A549 (cell line): ENCODE data around the gene KIZ. TPM values are rescaled to one million over a fixed set of nuclear protein-coding genes. Genes with fewer than 3 reads are reported as not detected.

ENCODE experiments used
- ATAC-seq, 2 experiments: fragments of 200-7000 bp in 1 of 2; fragments of >200 bp in 1 of 2; cut with Nextera tagmentation in 1 of 2; cut with Tn5 transposase in 1 of 2; 3 replicates each; pipeline versions ENCODE4 v1.8.0 to v1.9.1; 2018 to 2020; ENCODE audit warnings: mild to moderate bottlenecking in 1 of 2, moderate library complexity in 1 of 2
- CTCF ChIA-PET: fragments of 300-600 bp; sonication (Branson Sonifier 250); formaldehyde crosslinking; extraction: SDS; loops from one replicate; lab custom pipeline; 2021; ENCODE audit warnings: antibody characterized with exemption, inconsistent platforms; lab: Yijun Ruan, JAX
- POLR2A ChIA-PET: fragments of 350-600 bp; formaldehyde crosslinking; extraction: SDS; loops from one replicate; lab custom pipeline; 2021; ENCODE audit warnings: antibody characterized with exemption, inconsistent platforms; lab: Yijun Ruan, JAX
- DNase-seq, 2 experiments: peaks; one replicate each; pipeline versions ENCODE4 v3.0.0 to v3.0.0-alpha.2; 2011 to 2016; ENCODE audit warnings: low read depth in 1 of 2, low spot score in 1 of 2
- FAIRE-seq: peaks from 2 replicates; lab custom pipeline; 2011; peaks lifted over from hg19 to GRCh38; lab: Jason Lieb, UNC
- H3K27ac ChIP-seq, 2 experiments: fragments of >200 bp; sonication (Bioruptor Twin); formaldehyde crosslinking; 3 replicates each; pipeline ENCODE4 v1.5.1; 2016 to 2017
- H3K4me1 ChIP-seq: fragments of >200 bp; sonication (Bioruptor Twin); formaldehyde crosslinking; 3 replicates; pipeline ENCODE4 v1.6.1; 2016
- H3K4me2 ChIP-seq: fragments of >200 bp; sonication (Bioruptor Twin); formaldehyde crosslinking; 3 replicates; pipeline ENCODE4 v1.6.1; 2016
- H3K4me3 ChIP-seq: fragments of >200 bp; sonication (Bioruptor Twin); formaldehyde crosslinking; 3 replicates; pipeline ENCODE4 v1.5.1; 2016
- H3K9me3 ChIP-seq: fragments of >200 bp; sonication (Bioruptor Twin); formaldehyde crosslinking; 3 replicates; pipeline ENCODE4 v1.6.1; 2016
- CBX8 ChIP-seq: fragments of 200-600 bp; sonication (generic); IDR thresholded peaks from 2 replicates; pipeline ENCODE4 v1.6.1; 2016
- CTCF ChIP-seq: fragments of >200 bp; sonication (Bioruptor Twin); formaldehyde crosslinking; IDR thresholded peaks from 3 replicates; pipeline ENCODE4 v1.5.1; 2016
- E2F6 ChIP-seq: IDR thresholded peaks from 2 replicates; pipeline ENCODE4 v1.6.1; 2012; ENCODE audit warnings: low read depth, borderline replicate concordance
- ELK1 ChIP-seq: fragments of 150-350 bp; IDR thresholded peaks from 2 replicates; pipeline ENCODE4 v1.6.1; 2014; ENCODE audit warnings: low read depth, mild to moderate bottlenecking, low read length
- EP300 ChIP-seq, 2 experiments: fragments of >200 bp; sonication (Bioruptor Twin); formaldehyde crosslinking; IDR thresholded peaks; 2 replicates in 1 of 2; 3 replicates in 1 of 2; pipeline ENCODE4 v1.6.1; 2016 to 2017
- FOSB ChIP-seq: fragments of 250-450 bp; sonication (Bioruptor Pico); IDR thresholded peaks from 2 replicates; pipeline ENCODE4 v1.5.0; 2020; ENCODE audit warnings: mild to moderate bottlenecking, moderate library complexity
- FOSL2 ChIP-seq, 2 experiments: fragments of 450-650 bp in 1 of 2; fragments of >200 bp in 1 of 2; sonication (Bioruptor Twin) in 1 of 2; formaldehyde crosslinking; IDR thresholded peaks; 2 replicates each; pipeline versions ENCODE4 v1.5.0 to v1.6.1; 2016 to 2020; ENCODE audit warnings: mild to moderate bottlenecking in 1 of 2, moderate library complexity in 1 of 2
- GATA3 ChIP-seq: IDR thresholded peaks from 2 replicates; pipeline ENCODE4 v1.6.1; 2012; ENCODE audit warnings: borderline replicate concordance
- HDAC2 ChIP-seq: fragments of 200-600 bp; sonication (generic); IDR thresholded peaks from 2 replicates; pipeline ENCODE4 v1.6.1; 2016
- HMGXB4 ChIP-seq: fragments of 250-450 bp; sonication (Bioruptor Pico); IDR thresholded peaks from 2 replicates; pipeline ENCODE4 v1.5.0; 2021; ENCODE audit warnings: mild to moderate bottlenecking, moderate library complexity, borderline replicate concordance
- JUN ChIP-seq, 2 experiments: fragments of >200 bp; sonication (Bioruptor Twin); formaldehyde crosslinking; IDR thresholded peaks; 2 replicates in 1 of 2; 3 replicates in 1 of 2; pipeline ENCODE4 v1.6.1; 2016 to 2017
- MAFK ChIP-seq: fragments of 450-650 bp; IDR thresholded peaks from 2 replicates; pipeline ENCODE4 v1.6.1; 2014; ENCODE audit not compliant: partially characterized antibody
- NPAS2 ChIP-seq: fragments of 250-450 bp; sonication (Bioruptor Pico); IDR thresholded peaks from 2 replicates; pipeline ENCODE4 v1.8.0; 2022; ENCODE audit warnings: mild to moderate bottlenecking, moderate library complexity, borderline replicate concordance
- NR3C1 ChIP-seq: fragments of >200 bp; sonication (Bioruptor Twin); formaldehyde crosslinking; IDR thresholded peaks from 3 replicates; pipeline ENCODE4 v1.6.1; 2017
- RARB ChIP-seq: fragments of 250-450 bp; sonication (Bioruptor Pico); IDR thresholded peaks from 2 replicates; pipeline ENCODE4 v1.8.0; 2021; ENCODE audit warnings: mild to moderate bottlenecking, moderate library complexity
- RNF2 ChIP-seq: fragments of 200-600 bp; sonication (generic); IDR thresholded peaks from 2 replicates; pipeline ENCODE4 v1.6.1; 2016; ENCODE audit warnings: low read depth, mild to moderate bottlenecking, antibody characterized with exemption, moderate library complexity, borderline replicate concordance
- SMC3 ChIP-seq: fragments of >200 bp; sonication (Bioruptor Twin); formaldehyde crosslinking; IDR thresholded peaks from 3 replicates; pipeline ENCODE4 v1.6.1; 2018; ENCODE audit warnings: inconsistent platforms
- SREBF2 ChIP-seq: fragments of 450-650 bp; IDR thresholded peaks from 2 replicates; pipeline ENCODE4 v1.6.1; 2014; ENCODE audit warnings: mild to moderate bottlenecking, moderate library complexity
- TP53 ChIP-seq: fragments of 250-450 bp; sonication (Bioruptor Pico); IDR thresholded peaks from 2 replicates; pipeline ENCODE4 v1.5.0; 2021; ENCODE audit warnings: mild to moderate bottlenecking, moderate library complexity
- ZFP36 ChIP-seq: fragments of 450-650 bp; IDR thresholded peaks from 2 replicates; pipeline ENCODE4 v1.6.1; 2014; ENCODE audit warnings: borderline replicate concordance; ENCODE audit not compliant: partially characterized antibody
- ZNF302 ChIP-seq: fragments of 250-450 bp; sonication (Bioruptor Pico); IDR thresholded peaks from 2 replicates; pipeline ENCODE4 v1.9.0; 2021; ENCODE audit warnings: inconsistent platforms, mild to moderate bottlenecking, moderate library complexity
- WGBS: methylation state at CpG from one replicate; pipeline ENCODE4 v1.1.6; 2017; ENCODE audit errors: missing lambda C conversion rate; 5-methylcytosine and 5-hydroxymethylcytosine counted together
- polyA plus RNA-seq, 4 experiments: library from polyadenylated mRNA; depleted of rRNA in 3 of 4; stranded (reverse); fragments of >200 nt; fragmentation: RNase III in 1 of 4; extraction: RNeasy Plus Mini Kit Qiagen cat#74134 plus additional on column Dnase treatment in 1 of 4; gene quantifications; 2 replicates in 3 of 4; 3 replicates in 1 of 4; pipeline ENCODE4 v1.2.3, GENCODE V29; 2011 to 2017

The KIZ gene
- polyA plus RNA-seq, 2 of the 4 experiments (the other 2 are of a cell fraction), result 6.3 to 19.1 TPM

- H3K4me3 ChIP-seq, result no peak overlapping the region
- DNase-seq (no peak), ATAC-seq (no peak), FAIRE-seq (peak; percentile 49)
- ChIA-PET CTCF (interaction anchor here (1.4 kb wide), 1 partner anchor 45 kb away, joined by 5 read pairs; no protein-coding TSS in a partner anchor), POLR2A (no interaction called here)
- H3K4me1 ChIP-seq, result no peaks in the 10 kb centered on the region
- H3K4me2 ChIP-seq, result no peak overlapping the region
- no peaks in the 10 kb centered on the region for H3K9me3 ChIP-seq
- TF ChIP-seq TP53 (no peak), HDAC2 (no peak), SREBF2 (no peak), ZNF302 (CRISPR knock-in tag) (no peak), EP300 (IDR thresholded peaks at IDR 0.05) (no peak), MAFK (no peak), CBX8 (no peak), GATA3 (no peak), JUN (IDR thresholded peaks at IDR 0.05) (no peak), FOSB (CRISPR knock-in tag) (no peak), RARB (CRISPR knock-in tag) (no peak), CTCF (no peak), NR3C1 (no peak), E2F6 (no peak), SMC3 (no peak), NPAS2 (CRISPR knock-in tag) (no peak)
- no peak overlapping the region for H3K27ac ChIP-seq
- 18% methylated on average over 1 of the region's 1 CpG for WGBS
These were observed 65.0 kb downstream of the KIZ start for GRCh38 chr20:21190869-21191268.

GRCh38 chr20:21191839-21192238 lies 66.0 kb downstream of the KIZ start:
- DNase-seq (no peak), ATAC-seq (no peak), FAIRE-seq (no peak)
- Histone ChIP-seq H3K9me3 (no peaks in the 10 kb centered on the region), H3K27ac (no peak overlapping the region), H3K4me2 (no peak overlapping the region), H3K4me3 (no peak overlapping the region), H3K4me1 (no peaks in the 10 kb centered on the region)
- ChIA-PET CTCF (interaction anchor here (0.7 to 0.8 kb wide), 2 partner anchors 380 to 1372 kb away, joined by 3 read pairs; no protein-coding TSS in a partner anchor), POLR2A (no interaction called here)
- TF ChIP-seq CBX8, result no peak
- no peak for TF ChIP-seq HMGXB4 (CRISPR knock-in tag)
- TF ChIP-seq ELK1, result no peak
- no peak for TF ChIP-seq ZFP36
- WGBS, result 87% methylated on average over 5 of the region's 5 CpGs

GRCh38 chr20:21202259-21202658 lies 76.4 kb downstream of the KIZ start:
- no peak for TF ChIP-seq RNF2
- TF ChIP-seq FOSL2 (IDR thresholded peaks at IDR 0.05), result no peak
- peak; percentile 24; the same call in 1 of the 2 replicates for TF ChIP-seq FOSL2 (CRISPR knock-in tag; IDR thresholded peaks at IDR 0.05)
- TF ChIP-seq, all 56 proteins: peak for 1
- no peak overlapping the region for H3K4me3 ChIP-seq
- POLR2A ChIA-PET, result no interaction called here
- peak in 1 of 2 experiments; percentile 30; a peak in 1 of 6 replicates for ATAC-seq
- no peak overlapping the region for H3K27ac ChIP-seq
- H3K9me3 ChIP-seq, result no peaks in the 10 kb centered on the region
- peak in 1 of 2 experiments; percentile 44 for DNase-seq
- peak overlapping the region; percentile 23; the same call in 1 of the 3 replicates for H3K4me2 ChIP-seq
- peaks cover 7% of the 10 kb centered on the region; the same call in 1 of the 3 replicates for H3K4me1 ChIP-seq
- FAIRE-seq, result no peak
- CTCF ChIA-PET, result no interaction called here
- WGBS, result 60% methylated on average over 2 of the region's 2 CpGs
